H1 (cell line): ENCODE measurements around the gene RDH5. TPM values are rescaled to one million over a fixed set of nuclear protein-coding genes. Genes with fewer than 3 reads are reported as not detected.

Source experiments
- CTCF ChIA-PET: fragments of 300-600 bp; sonication (Branson Sonifier 250); formaldehyde crosslinking; loops from one replicate; lab custom pipeline; 2021; ENCODE audit not compliant: partially characterized antibody; lab: Charles Lee
- POLR2A ChIA-PET: fragments of 300-600 bp; sonication (Branson Sonifier 250); formaldehyde crosslinking; loops from one replicate; lab custom pipeline; 2021; ENCODE audit warnings: inconsistent platforms; ENCODE audit not compliant: partially characterized antibody; lab: Charles Lee
- DNase-seq, 2 experiments: peaks; one replicate each; pipeline versions ENCODE4 v3.0.0 to v3.0.0-alpha.2; 2010 to 2022; ENCODE audit warnings: low spot score in 2 of 2, low read depth in 1 of 2, mixed read lengths in 1 of 2
- FAIRE-seq: peaks from 2 replicates; lab custom pipeline; 2011; peaks lifted over from hg19 to GRCh38; lab: Jason Lieb, UNC
- H2AFZ ChIP-seq: 2 replicates; pipeline ENCODE4 v1.8.1; 2012; ENCODE audit warnings: low read length, inconsistent platforms
- H2AK5ac ChIP-seq: 2 replicates; pipeline ENCODE4 v1.6.1; 2013; ENCODE audit warnings: low read depth, low read length
- H2BK120ac ChIP-seq: replicated peaks from 2 replicates; pipeline ENCODE3; 2013; ENCODE audit warnings: low read depth, low read length, inconsistent platforms
- H2BK12ac ChIP-seq: 2 replicates; pipeline ENCODE4 v1.6.1; 2013; ENCODE audit warnings: low read depth, low read length
- H2BK15ac ChIP-seq: 2 replicates; pipeline ENCODE4 v1.6.1; 2013; ENCODE audit warnings: low read length
- H2BK20ac ChIP-seq: 2 replicates; pipeline ENCODE4 v1.6.1; 2013; ENCODE audit warnings: low read length
- H2BK5ac ChIP-seq: 2 replicates; pipeline ENCODE4 v1.6.1; 2013; ENCODE audit warnings: low read depth, low read length
- H3K14ac ChIP-seq: 2 replicates; pipeline ENCODE4 v1.6.1; 2013; ENCODE audit warnings: inconsistent platforms; ENCODE audit not compliant: insufficient read length
- H3K18ac ChIP-seq: 2 replicates; pipeline ENCODE4 v1.6.1; 2013; ENCODE audit warnings: low read length; ENCODE audit errors: extremely low read depth
- H3K23ac ChIP-seq: 2 replicates; pipeline ENCODE4 v1.6.1; 2013; ENCODE audit warnings: inconsistent platforms; ENCODE audit not compliant: insufficient read length
- H3K23me2 ChIP-seq: 2 replicates; pipeline ENCODE4 v1.6.1; 2013; ENCODE audit warnings: low read depth, low read length
- H3K27ac ChIP-seq: 2 replicates; pipeline ENCODE4 v1.6.1; 2011; ENCODE audit warnings: low read depth, low read length, inconsistent platforms
- H3K27me3 ChIP-seq, 4 experiments: replicated peaks in 1 of 4; 1 replicate in 1 of 4; 2 replicates in 3 of 4; pipeline versions ENCODE4 v1.6.1 to v1.8.1; 2011 to 2013; ENCODE audit warnings: low read length in 3 of 4, mild to moderate bottlenecking in 3 of 4, inconsistent platforms in 2 of 4, mixed read lengths in 2 of 4, moderate library complexity in 1 of 4; ENCODE audit not compliant: control insufficient read depth in 3 of 4, insufficient read depth in 3 of 4; ENCODE audit errors: extremely low read depth in 1 of 4
- H3K36me3 ChIP-seq, 4 experiments: 2 replicates each; pipeline versions ENCODE4 v1.6.1 to v1.8.1; 2011 to 2013; ENCODE audit warnings: mild to moderate bottlenecking in 4 of 4, low read length in 3 of 4, moderate library complexity in 2 of 4, control low read depth in 1 of 4, inconsistent platforms in 1 of 4; ENCODE audit not compliant: insufficient read depth in 4 of 4, control insufficient read depth in 2 of 4
- H3K4ac ChIP-seq: replicated peaks from 2 replicates; pipeline ENCODE3; 2013; ENCODE audit warnings: low read length, low read depth, mixed read lengths, inconsistent platforms; ENCODE audit not compliant: insufficient read length
- H3K4me1 ChIP-seq, 4 experiments: replicated peaks in 1 of 4; 1 replicate in 1 of 4; 2 replicates in 3 of 4; pipeline versions ENCODE4 v1.6.1 to v1.8.1; 2011 to 2013; ENCODE audit warnings: low read length in 3 of 4, inconsistent platforms in 2 of 4, mixed read lengths in 1 of 4; ENCODE audit not compliant: insufficient read depth in 4 of 4, control insufficient read depth in 3 of 4
- H3K4me2 ChIP-seq, 2 experiments: 2 replicates each; pipeline versions ENCODE4 v1.6.1 to v1.8.1; 2011 to 2013; ENCODE audit warnings: low read depth in 2 of 2, low read length in 2 of 2, control low read depth in 1 of 2, inconsistent platforms in 1 of 2, mild to moderate bottlenecking in 1 of 2; ENCODE audit not compliant: insufficient read depth in 1 of 2
- H3K4me3 ChIP-seq, 4 experiments: fragments of 200-600, 300-600 bp in 1 of 4; sonication (generic), shearing (Covaris generic), sonication (Bioruptor Twin) in 1 of 4; 2 replicates each; pipeline versions ENCODE4 v1.5.1 to v1.8.1; 2011 to 2016; ENCODE audit warnings: low read length in 4 of 4, low read depth in 3 of 4, control low read depth in 2 of 4, inconsistent platforms in 2 of 4, mild to moderate bottlenecking in 2 of 4, mixed read lengths in 1 of 4, moderate library complexity in 1 of 4; ENCODE audit not compliant: insufficient read depth in 2 of 4; ENCODE audit errors: extremely low read depth in 1 of 4
- H3K56ac ChIP-seq: replicated peaks from 2 replicates; pipeline ENCODE3; 2013; ENCODE audit warnings: low read depth, mild to moderate bottlenecking, mixed read lengths, low read length, inconsistent platforms; ENCODE audit not compliant: insufficient read length
- H3K79me1 ChIP-seq: 2 replicates; pipeline ENCODE4 v1.6.1; 2013; ENCODE audit warnings: low read depth, low read length, control low read depth
- H3K79me2 ChIP-seq, 2 experiments: 2 replicates each; pipeline versions ENCODE4 v1.6.1 to v1.8.1; 2012 to 2013; ENCODE audit warnings: low read length in 2 of 2, mild to moderate bottlenecking in 2 of 2, inconsistent platforms in 1 of 2; ENCODE audit not compliant: insufficient read depth in 2 of 2, control insufficient read depth in 1 of 2
- H3K9ac ChIP-seq, 4 experiments: replicated peaks in 1 of 4; 1 replicate in 1 of 4; 2 replicates in 3 of 4; pipeline versions ENCODE4 v1.6.1 to v1.8.1; 2011 to 2013; ENCODE audit warnings: low read depth in 3 of 4, low read length in 3 of 4, control low read depth in 2 of 4, mild to moderate bottlenecking in 2 of 4, moderate library complexity in 2 of 4, inconsistent platforms in 1 of 4; ENCODE audit errors: extremely low read depth in 1 of 4
- H3K9me3 ChIP-seq, 2 experiments: 2 replicates each; pipeline versions ENCODE4 v1.6.1 to v1.8.1; 2012 to 2013; ENCODE audit warnings: mild to moderate bottlenecking in 2 of 2, moderate library complexity in 2 of 2, control low read depth in 1 of 2, inconsistent platforms in 1 of 2, low read depth in 1 of 2, low read length in 1 of 2, mixed read lengths in 1 of 2; ENCODE audit not compliant: insufficient read depth in 2 of 2
- H4K20me1 ChIP-seq, 2 experiments: replicated peaks in 1 of 2; 2 replicates each; pipeline versions ENCODE3 to v1.8.1; 2011 to 2013; ENCODE audit warnings: inconsistent platforms in 2 of 2, low read length in 2 of 2, mild to moderate bottlenecking in 1 of 2; ENCODE audit not compliant: insufficient read depth in 2 of 2, control insufficient read depth in 1 of 2
- H4K5ac ChIP-seq: 2 replicates; pipeline ENCODE4 v1.6.1; 2013; ENCODE audit warnings: low read length, low read depth, mixed read lengths, inconsistent platforms; ENCODE audit not compliant: insufficient read length
- H4K8ac ChIP-seq: 2 replicates; pipeline ENCODE4 v1.8.0; 2013; ENCODE audit warnings: mild to moderate bottlenecking, moderate library complexity, low read length, inconsistent platforms; ENCODE audit not compliant: insufficient read depth; ENCODE audit errors: extremely low read depth
- H4K91ac ChIP-seq: replicated peaks from 2 replicates; pipeline ENCODE3; 2013; ENCODE audit warnings: low read length, mixed read lengths, inconsistent platforms; ENCODE audit not compliant: insufficient read length
- ATF2 ChIP-seq: IDR thresholded peaks from 2 replicates; pipeline ENCODE4 v1.6.1; 2012; ENCODE audit warnings: low read length, inconsistent platforms
- BCL11A ChIP-seq, 2 experiments: IDR thresholded peaks; one replicate each; pipeline ENCODE4 v1.6.1; 2011; ENCODE audit warnings: low read depth in 2 of 2, low read length in 2 of 2, mild to moderate bottlenecking in 2 of 2
- EZH2 ChIP-seq: fragments of 200-600 bp; sonication (generic); IDR thresholded peaks from 2 replicates; pipeline ENCODE4 v1.7.1; 2012; ENCODE audit warnings: low read depth, mild to moderate bottlenecking, moderate library complexity, low read length, inconsistent platforms; ENCODE audit not compliant: severe bottlenecking
- KDM5A ChIP-seq: fragments of 200-600 bp; IDR thresholded peaks from 2 replicates; pipeline ENCODE4 v1.7.1; 2012; ENCODE audit warnings: mild to moderate bottlenecking, low read length, inconsistent platforms, mixed read lengths
- POU5F1 ChIP-seq: IDR thresholded peaks from 2 replicates; pipeline ENCODE4 v1.6.1; 2011; ENCODE audit warnings: low read depth, mild to moderate bottlenecking, low read length, moderate library complexity
- RNF2 ChIP-seq: fragments of 200-900, 300-1000 bp; sonication (generic); IDR thresholded peaks from 2 replicates; pipeline ENCODE4 v1.7.1; 2016; ENCODE audit warnings: borderline replicate concordance, low read depth, mild to moderate bottlenecking, antibody characterized with exemption, low read length; ENCODE audit not compliant: poor library complexity, severe bottlenecking; ENCODE audit errors: missing control alignments
- TAF7 ChIP-seq: optimal IDR thresholded peaks from 2 replicates; pipeline ENCODE3; 2011; ENCODE audit warnings: low read depth, mild to moderate bottlenecking, inconsistent platforms, low read length, moderate library complexity, borderline replicate concordance
- TCF12 ChIP-seq: IDR thresholded peaks from 2 replicates; pipeline ENCODE4 v1.6.1; 2011; ENCODE audit warnings: low read depth, mild to moderate bottlenecking, low read length
- WGBS, 2 experiments: shearing (Covaris generic) in 1 of 2; methylation state at CpG; one replicate each; pipeline versions ENCODE4 v1.1.6 to v1.1.7; 2013 to 2015; ENCODE audit warnings: low lambda C conversion rate in 2 of 2, mixed read lengths in 2 of 2, inconsistent platforms in 1 of 2, low coverage in 1 of 2, missing lambda C conversion rate in 1 of 2; ENCODE audit not compliant: insufficient replicate concordance in 2 of 2, insufficient coverage in 1 of 2, insufficient read length in 1 of 2; ENCODE audit errors: extremely low coverage in 1 of 2, missing lambda C conversion rate in 1 of 2; 5-methylcytosine and 5-hydroxymethylcytosine counted together
- polyA plus RNA-seq, 7 experiments: library from polyadenylated mRNA; depleted of rRNA in 3 of 7; stranded (reverse) in 5 of 7; unstranded in 2 of 7; fragments of >200 nt in 5 of 7; fragments of 200-250 nt in 2 of 7; gene quantifications; 1 replicate in 5 of 7; 2 replicates in 1 of 7; 4 replicates in 1 of 7; pipeline versions ENCODE4 v1.2.1 to v1.2.3, GENCODE V29; 2011 to 2013; ENCODE audit warnings: missing spikeins in 2 of 7, mixed read lengths in 2 of 7
- total RNA-seq: library from RNA; stranded (reverse); fragmentation: NEBNext Ultra II Directional; extraction: Animal tissue kit (Norgen Biotek cat#: 25700); gene quantifications from 2 replicates; pipeline ENCODE4 v1.2.1, GENCODE V29; 2021
- TF ChIP-seq, protein P1 (sequence below), 3 experiments: IDR thresholded peaks; 1 replicate in 2 of 3; 2 replicates in 1 of 3; pipeline versions ENCODE4 v1.5.1 to v1.6.1; 2011; ENCODE audit warnings: low read length in 3 of 3, mild to moderate bottlenecking in 3 of 3, inconsistent platforms in 2 of 3, low read depth in 1 of 3, moderate library complexity in 1 of 3; ENCODE audit not compliant: insufficient read depth in 1 of 3; ENCODE audit errors: control extremely low read depth in 1 of 3

Gene RDH5
- total and polyA plus RNA-seq, 2 of the 8 experiments (the other 6 are each of a cell fraction or from before 2014, with no cell fraction given) = 4.2 to 6.0 TPM

- Histone ChIP-seq H2BK20ac (no peak overlapping the region), H2BK12ac (no peak overlapping the region), H3K4me1 (no peaks in the 10 kb centered on the region), H3K27me3 (no peaks in the 10 kb centered on the region), H3K27ac (no peak overlapping the region), H4K8ac (no peak overlapping the region), H3K9me3 (no peaks in the 10 kb centered on the region), H2AFZ (no peak overlapping the region), H3K14ac (no peak overlapping the region), H3K18ac (no peak overlapping the region), H4K20me1 (peaks cover 0 to 2% of the 10 kb centered on the region in 2 experiments), H3K9ac (no peak overlapping the region), H3K4me2 (no peak overlapping the region), H2AK5ac (no peak overlapping the region), H3K4me3 (no peak overlapping the region), H3K56ac (no peak overlapping the region), H2BK15ac (no peak overlapping the region), H3K4ac (no peak overlapping the region), H4K91ac (no peak overlapping the region), H3K79me1 (no peaks in the 10 kb centered on the region; the same call in none of the 2 replicates), H3K36me3 (peaks cover 7 to 49% (median 15%) of the 10 kb centered on the region in 4 experiments; a peak in 7 of 8 replicates), H2BK120ac (no peak overlapping the region), H2BK5ac (no peak overlapping the region), H3K23me2 (no peaks in the 10 kb centered on the region), H4K5ac (no peak overlapping the region), H3K23ac (no peak overlapping the region), H3K79me2 (no peaks in the 10 kb centered on the region)
- ChIA-PET CTCF (interaction anchor here (2.1 to 5.9 kb wide), 4 partner anchors 11 to 42 kb away, joined by 8 to 36 read pairs (median 18); partner anchors contain the start of genes ITGA7 and RDH5), POLR2A (interaction anchor here (1.7 to 1.9 kb wide), 3 partner anchors 9 to 14 kb away, joined by 8 read pairs; partner anchors contain the start of gene ITGA7)
- FAIRE-seq (no peak), DNase-seq (no peak)
- 76% methylated on average over 5 of the region's 7 CpGs; no CpG with 5 or more reads in 1 of the 2 experiments for WGBS, 2 experiments
- TF ChIP-seq POU5F1 (no peak), TAF7 (no peak), RNF2 (no peak), BCL11A (IDR thresholded peaks at IDR 0.05; ENCODE audit: low read depth in 2 of 2, low read length in 2 of 2) (no peak), TCF12 (no peak), KDM5A (no peak), EZH2 (no peak), ATF2 (no peak)
- TF ChIP-seq, protein P1, sequence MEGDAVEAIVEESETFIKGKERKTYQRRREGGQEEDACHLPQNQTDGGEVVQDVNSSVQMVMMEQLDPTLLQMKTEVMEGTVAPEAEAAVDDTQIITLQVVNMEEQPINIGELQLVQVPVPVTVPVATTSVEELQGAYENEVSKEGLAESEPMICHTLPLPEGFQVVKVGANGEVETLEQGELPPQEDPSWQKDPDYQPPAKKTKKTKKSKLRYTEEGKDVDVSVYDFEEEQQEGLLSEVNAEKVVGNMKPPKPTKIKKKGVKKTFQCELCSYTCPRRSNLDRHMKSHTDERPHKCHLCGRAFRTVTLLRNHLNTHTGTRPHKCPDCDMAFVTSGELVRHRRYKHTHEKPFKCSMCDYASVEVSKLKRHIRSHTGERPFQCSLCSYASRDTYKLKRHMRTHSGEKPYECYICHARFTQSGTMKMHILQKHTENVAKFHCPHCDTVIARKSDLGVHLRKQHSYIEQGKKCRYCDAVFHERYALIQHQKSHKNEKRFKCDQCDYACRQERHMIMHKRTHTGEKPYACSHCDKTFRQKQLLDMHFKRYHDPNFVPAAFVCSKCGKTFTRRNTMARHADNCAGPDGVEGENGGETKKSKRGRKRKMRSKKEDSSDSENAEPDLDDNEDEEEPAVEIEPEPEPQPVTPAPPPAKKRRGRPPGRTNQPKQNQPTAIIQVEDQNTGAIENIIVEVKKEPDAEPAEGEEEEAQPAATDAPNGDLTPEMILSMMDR (IDR thresholded peaks at IDR 0.05; ENCODE audit: control extremely low read depth in 1 of 3, insufficient read depth in 1 of 3, low read depth in 1 of 3, low read length in 3 of 3) = no peak
Measured at GRCh38 chr12:55695349-55695748, 24.8 kb upstream of the RDH5 start.
